ENCODE results near the gene STH. TPM values are rescaled to one million over a fixed set of nuclear protein-coding genes. Genes with fewer than 3 reads are reported as not detected.

STH gene
- total and polyA plus RNA-seq, 5 experiments from 2014 or later: not detected

Other genes starting within 250 kb of the STH start
- gene CRHR1, start 214.9 kb upstream of the STH start, total RNA-seq: not detected
- gene CRHR1, start 214.9 kb upstream of the STH start, polyA plus RNA-seq: not detected
- not detected for gene SPPL2C, start 154.4 kb upstream of the STH start, total RNA-seq
- gene SPPL2C, start 154.4 kb upstream of the STH start, polyA plus RNA-seq: not detected
- gene MAPT, start 104.7 kb upstream of the STH start, total RNA-seq: under 1 TPM; 0.69 to 0.86 TPM
- under 1 TPM; 0.14 to 0.33 (median 0.21) TPM for gene MAPT, start 104.7 kb upstream of the STH start, polyA plus RNA-seq
- 100 to 1,000 TPM; 206 to 208 TPM for gene KANSL1, start 194.2 kb downstream of the STH start, total RNA-seq
- 10 to 100 TPM; 13.1 to 16.6 (median 13.2) TPM for gene KANSL1, start 194.2 kb downstream of the STH start, polyA plus RNA-seq

All from naive thymus-derived CD8-positive, alpha-beta T cell (primary cell).